LNCaP clone FGC (cell line): ENCODE measurements around the gene THTPA.
"Not testable (repeated sequence)": the region's sequence is repeated elsewhere in the genome, so short reads cannot be mapped to it uniquely, and the experiment has no call there.

Experiments
- DNase-seq: peaks from one replicate; pipeline ENCODE4 v3.0.0-alpha.2; 2011; ENCODE audit warnings: low read depth
- H3K4me3 ChIP-seq: 2 replicates; pipeline ENCODE4 v1.5.1; 2011; ENCODE audit warnings: mild to moderate bottlenecking, low read depth, low read length, control low read depth
- CTCF ChIP-seq: IDR thresholded peaks from 2 replicates; pipeline ENCODE4 v1.5.1; 2012; ENCODE audit warnings: mild to moderate bottlenecking; ENCODE audit not compliant: control insufficient read depth, insufficient read depth; ENCODE audit errors: extremely low read depth

THTPA gene

GRCh38 chr14:23590198-23590597 is 34.1 kb downstream of the THTPA start:
- no peak for TF ChIP-seq CTCF
- DNase-seq, result no peak
- H3K4me3 ChIP-seq, result no peak overlapping the region

- DNase-seq, result not testable (repeated sequence)
These were observed 38.1 kb downstream of the THTPA start for GRCh38 chr14:23594191-23594590.

GRCh38 chr14:23600322-23600707 is 44.2 kb downstream of the THTPA start:
- no peak overlapping the region for H3K4me3 ChIP-seq
- no peak for DNase-seq
- no peak for TF ChIP-seq CTCF

More at GRCh38 chr14:23594191-23594590, 38.1 kb downstream of the THTPA start:
- not testable (repeated sequence) for H3K4me3 ChIP-seq

- DNase-seq, result no peak
- TF ChIP-seq CTCF, result no peak
- no peak overlapping the region for H3K4me3 ChIP-seq
These were observed 44.7 kb downstream of the THTPA start for GRCh38 chr14:23600806-23601205.

- H3K4me3 ChIP-seq, result no peak overlapping the region
- DNase-seq, result no peak
- no peak for TF ChIP-seq CTCF
These were observed 45.4 kb downstream of the THTPA start for GRCh38 chr14:23601424-23601823.

GRCh38 chr14:23601845-23602180 is 45.7 kb downstream of the THTPA start:
- TF ChIP-seq CTCF, result no peak
- DNase-seq, result no peak
- H3K4me3 ChIP-seq, result no peak overlapping the region

- no peak for TF ChIP-seq CTCF
- no peak for DNase-seq
- H3K4me3 ChIP-seq, result no peak overlapping the region
These were observed 46.4 kb downstream of the THTPA start for GRCh38 chr14:23602181-23603095.
